ENCODE results near the gene ACTR5.

ACTR5 gene

GRCh38 chr20:38729767-38730166, 18.5 kb upstream of the ACTR5 start:
- no peak for DNase-seq

GRCh38 chr20:38730167-38730988, 17.9 kb upstream of the ACTR5 start:
- no peak for DNase-seq

GRCh38 chr20:38730989-38731737, 17.1 kb upstream of the ACTR5 start:
- DNase-seq: peak; percentile 64

- no peak for DNase-seq
These were observed 16.5 kb upstream of the ACTR5 start for GRCh38 chr20:38731738-38732113.

- DNase-seq: no peak
These were observed 15.3 kb upstream of the ACTR5 start for GRCh38 chr20:38732981-38733380.

GRCh38 chr20:38735172-38735571, 13.1 kb upstream of the ACTR5 start:
- no peak for DNase-seq

GRCh38 chr20:38737887-38738286, 10.4 kb upstream of the ACTR5 start:
- DNase-seq: no peak

- DNase-seq: no peak
These were observed 2.5 kb upstream of the ACTR5 start for GRCh38 chr20:38745757-38746156.

- no peak for DNase-seq
These were observed 664 bp upstream of the ACTR5 start for GRCh38 chr20:38747495-38748096.

- no peak for DNase-seq
These were observed 545 bp downstream of the ACTR5 start for GRCh38 chr20:38748861-38749149.

GRCh38 chr20:38751360-38751976, 3.2 kb downstream of the ACTR5 start:
- DNase-seq: no peak

GRCh38 chr20:38752029-38752428, 3.8 kb downstream of the ACTR5 start:
- no peak for DNase-seq

- no peak for DNase-seq
These were observed 6.7 kb downstream of the ACTR5 start for GRCh38 chr20:38754924-38755323.

GRCh38 chr20:38755324-38755910, 7.2 kb downstream of the ACTR5 start:
- DNase-seq: peak; percentile 39

- DNase-seq: no peak
These were observed 9.0 kb downstream of the ACTR5 start for GRCh38 chr20:38757145-38757775.

GRCh38 chr20:38759106-38759505, 10.8 kb downstream of the ACTR5 start:
- no peak for DNase-seq

- DNase-seq: no peak
These were observed 12.7 kb downstream of the ACTR5 start for GRCh38 chr20:38760978-38761377.

GRCh38 chr20:38762174-38762573, 13.9 kb downstream of the ACTR5 start:
- no peak for DNase-seq

GRCh38 chr20:38763616-38764015, 15.4 kb downstream of the ACTR5 start:
- no peak for DNase-seq

- DNase-seq: no peak
These were observed 16.5 kb downstream of the ACTR5 start for GRCh38 chr20:38764567-38765318.

- DNase-seq: no peak
These were observed 17.8 kb downstream of the ACTR5 start for GRCh38 chr20:38766071-38766470.
